Heart left ventricle (tissue), 16 donors: ENCODE results near the gene GUSB. TPM values are rescaled to one million over a fixed set of nuclear protein-coding genes. Genes with fewer than 3 reads are reported as not detected.
"Not testable (repeated sequence)": the region's sequence is repeated elsewhere in the genome, so short reads cannot be mapped to it uniquely, and the experiment has no call there.

Source experiments
- ATAC-seq, 4 donors: fragments of 200-7000 bp; cut with Tn5 transposase; one replicate each; pipeline ENCODE4 v1.9.1; 2020 to 2022; ENCODE audit warnings: moderate library complexity in 4 of 4, mild to moderate bottlenecking in 3 of 4, moderate number of reproducible peaks in 1 of 4
- DNase-seq, 5 donors: peaks; one replicate each; pipeline ENCODE4 v3.0.0-alpha.2; 2020
- H3K27ac ChIP-seq, 12 donors: fragments of 200-600 bp; sonication (generic) in 4 of 12; one replicate each; pipeline versions ENCODE4 v1.5.0 to v1.8.0; 2016 to 2022; ENCODE audit warnings: mild to moderate bottlenecking in 2 of 12
- H3K27me3 ChIP-seq, 9 donors: fragments of 200-600 bp; sonication (generic) in 2 of 9; one replicate each; pipeline versions ENCODE4 v1.5.1 to v1.8.0; 2016 to 2022; ENCODE audit warnings: mild to moderate bottlenecking in 3 of 9
- H3K36me3 ChIP-seq, 9 donors: fragments of 200-600 bp; sonication (generic) in 2 of 9; one replicate each; pipeline versions ENCODE4 v1.5.0 to v1.8.0; 2018 to 2022; ENCODE audit warnings: mild to moderate bottlenecking in 2 of 9
- H3K4me1 ChIP-seq, 12 donors: fragments of 200-600 bp; sonication (generic) in 4 of 12; one replicate each; pipeline versions ENCODE4 v1.5.0 to v1.8.0; 2016 to 2022; ENCODE audit warnings: mild to moderate bottlenecking in 3 of 12
- H3K4me3 ChIP-seq, 12 donors: fragments of 200-600 bp; sonication (generic) in 4 of 12; one replicate each; pipeline versions ENCODE4 v1.5.0 to v1.8.0; 2017 to 2022; ENCODE audit warnings: mild to moderate bottlenecking in 9 of 12, moderate library complexity in 4 of 12
- H3K9me3 ChIP-seq, 12 donors: fragments of 200-600 bp; sonication (generic) in 4 of 12; one replicate each; pipeline versions ENCODE4 v1.5.0 to v1.8.0; 2016 to 2022; ENCODE audit warnings: mild to moderate bottlenecking in 1 of 12
- CTCF ChIP-seq, 12 donors: fragments of 200-600 bp; sonication (generic) in 4 of 12; IDR thresholded peaks; one replicate each; pipeline versions ENCODE4 v1.5.0 to v1.8.0; 2018 to 2022; ENCODE audit warnings: antibody characterized with exemption in 12 of 12, mild to moderate bottlenecking in 5 of 12
- POLR2A ChIP-seq, 2 donors: fragments of 450-650 bp; IDR thresholded peaks; one replicate each; pipeline ENCODE4 v1.6.1; 2017; ENCODE audit warnings: antibody characterized with exemption in 2 of 2, mild to moderate bottlenecking in 2 of 2, moderate library complexity in 2 of 2
- WGBS, 4 donors: extraction: QIAGEN DNeasy Blood & Tissue Kit in 2 of 4; methylation state at CpG; one replicate each; pipeline versions ENCODE4 v1.1.5 to v1.1.7; 2013 to 2018; 5-methylcytosine and 5-hydroxymethylcytosine counted together
- intact Hi-C, 10 donors: fragments of 100-400 bp; cut with DNase I; formaldehyde crosslinking; loops; one replicate each; pipeline versions ENCODE4 v1.11.1 to v1.14.2; 2022
- polyA plus RNA-seq, 2 donors: library from polyadenylated mRNA; stranded (reverse); fragments of 200-250 nt; gene quantifications; one replicate each; pipeline ENCODE4 v1.2.3, GENCODE V29; 2013
- total RNA-seq, 9 donors: library from RNA; depleted of rRNA in 2 of 9; stranded (reverse); fragments of >200 nt in 2 of 9; fragmentation: NEBNext Ultra II Directional in 3 of 9; extraction: Animal tissue kit (Norgen Biotek cat#: 25700) in 3 of 9; gene quantifications; one replicate each; pipeline versions ENCODE4 v1.1.0 to v1.2.4, GENCODE V29; 2016 to 2023
- donor health status: ischemic (EF 13 %, LVEDD 7.1; RV severe dilation, severe dysfunction).
- donor health status: healthy with polysubstance abuse.
- donor health status: DM: no; HTN: yes; CAD: no.
- donor health status: DM: no; HTN: no; CAD: no.
- donor health status: ischemic (EF 25% LVEDD 6.9; RV normal size, moderate dysfunction).
- donor health status: ischemic (EF 25% LVEDD 5.7; RV mildly dilated, moderate dysfunction).
- donor health status: healthy.
- donor health status: DM: yes; HTN: yes; CAD: no.
- donor health status: ischemic (EF 35%, LVEDD 5.7; RV mildly dilated, moderate dysfunction).
- donor health status: nonischemic (EF 11% LVEDD 7.7; RV severe dilation, severe dysfunction).
- donor health status: DM: yes; HTN: yes; CAD: no.
- donor health status: PGD.
- donor health status: ischemic (EF 29% LVEDD 5.4; RV normal size, mild dysfunction).
- donor health status: nonischemic (EF 23%, LVEDD 6.1; RV moderate dilation, normal function).

Gene GUSB
- total and polyA plus RNA-seq, 11 donors = 9.9 to 47.3 (median 14.9) TPM

GRCh38 chr7:65951837-65952578, 30.0 kb downstream of the GUSB start:
- Histone ChIP-seq H3K9me3 (no peaks in the 10 kb centered on the region), H3K27ac (no peak overlapping the region), H3K4me3 (no peak overlapping the region), H3K4me1 (peaks cover 0 to 2% (median 0%) of the 10 kb centered on the region in 12 donors), H3K27me3 (no peaks in the 10 kb centered on the region), H3K36me3 (peaks cover 0 to 37% (median 30%) of the 10 kb centered on the region in 9 donors)
- ATAC-seq (no peak), DNase-seq (no peak)
- 88 to 91% (median 91%) methylated on average over 9 of the region's 9 CpGs for WGBS, 4 donors
- no peak for TF ChIP-seq POLR2A (IDR thresholded peaks at IDR 0.05)
- no peak for TF ChIP-seq CTCF (IDR thresholded peaks at IDR 0.05)
- intact Hi-C loops = no loop called here

GRCh38 chr7:65946904-65947303, 35.1 kb downstream of the GUSB start:
- WGBS, 4 donors = 65 to 82% (median 74%) methylated on average over 4 of the region's 4 CpGs
- no peak for DNase-seq
- no peak for ATAC-seq
- TF ChIP-seq POLR2A (IDR thresholded peaks at IDR 0.05) = no peak
- TF ChIP-seq CTCF (IDR thresholded peaks at IDR 0.05) = no peak
- Histone ChIP-seq H3K9me3 (no peaks in the 10 kb centered on the region), H3K4me3 (no peak overlapping the region), H3K27ac (no peak overlapping the region), H3K27me3 (no peaks in the 10 kb centered on the region), H3K4me1 (peaks cover 0 to 5% (median 0%) of the 10 kb centered on the region in 12 donors), H3K36me3 (no peaks in the 10 kb centered on the region)
- intact Hi-C loops = no loop called here

GRCh38 chr7:65945787-65946186, 36.2 kb downstream of the GUSB start:
- H3K27ac ChIP-seq, DNase-seq, H3K4me3 ChIP-seq, ATAC-seq, H3K4me1 ChIP-seq, H3K9me3 ChIP-seq, H3K36me3 ChIP-seq, intact Hi-C loops, H3K27me3 ChIP-seq: not testable (repeated sequence)
- 64 to 86% (median 81%) methylated on average over 1 of the region's 5 CpGs for WGBS, 4 donors

GRCh38 chr7:65938336-65938895, 43.6 kb downstream of the GUSB start:
- no peak for DNase-seq
- WGBS, 4 donors = 95 to 97% (median 96%) methylated on average over 7 of the region's 7 CpGs

More at GRCh38 chr7:65938336-65938895, 43.6 kb downstream of the GUSB start:
- Histone ChIP-seq H3K9me3 (peaks cover 0 to 17% (median 0%) of the 10 kb centered on the region in 12 donors), H3K4me3 (no peak overlapping the region), H3K27ac (no peak overlapping the region), H3K36me3 (peaks cover 0 to 5% (median 0%) of the 10 kb centered on the region in 9 donors), H3K4me1 (peaks cover 0 to 10% (median 0%) of the 10 kb centered on the region in 12 donors), H3K27me3 (no peaks in the 10 kb centered on the region)
- intact Hi-C loops = no loop called here
- ATAC-seq = no peak
- TF ChIP-seq CTCF (IDR thresholded peaks at IDR 0.05) (no peak), POLR2A (IDR thresholded peaks at IDR 0.05) (no peak)
